ENCODE data around the gene ALDH3A1. TPM values are rescaled to one million over a fixed set of nuclear protein-coding genes. Genes with fewer than 3 reads are reported as not detected.

ALDH3A1 gene
- total and polyA plus RNA-seq, 12 donors: 0.12 to 1.5 (median 0.44) TPM; not detected in 8

GRCh38 chr17:19741832-19742457, 6.2 kb downstream of the ALDH3A1 start:
- DNase-seq: no peak
- Histone ChIP-seq H3K9me3 (no peaks in the 10 kb centered on the region), H3K4me3 (no peak overlapping the region), H3K27ac (no peak overlapping the region), H3K36me3 (no peaks in the 10 kb centered on the region), H3K27me3 (no peaks in the 10 kb centered on the region), H3K4me1 (peaks cover 0 to 13% (median 9%) of the 10 kb centered on the region in 9 donors)
- intact Hi-C loops (cut with DNase I): loop anchor here in 1 of 10 donors (10.0 kb wide), 1 partner anchor 77 kb away; no protein-coding TSS in a partner anchor
- 86 to 89% methylated on average over 14 of the region's 14 CpGs for whole genome bisulfite sequencing, 2 donors
- no peak for TF ChIP-seq CTCF (IDR thresholded peaks at IDR 0.05)
- no peak for ATAC-seq

- Histone ChIP-seq H3K4me1 (peaks cover 0 to 13% (median 9%) of the 10 kb centered on the region in 9 donors), H3K36me3 (no peaks in the 10 kb centered on the region), H3K27ac (no peak overlapping the region), H3K27me3 (no peaks in the 10 kb centered on the region), H3K9me3 (no peaks in the 10 kb centered on the region), H3K4me3 (no peak overlapping the region)
- TF ChIP-seq CTCF (IDR thresholded peaks at IDR 0.05): no peak
- 85 to 86% methylated on average over 7 of the region's 7 CpGs for WGBS, 2 donors
- no peak for DNase-seq
- intact Hi-C loops (cut with DNase I): loop anchor here in 1 of 10 donors (10.0 kb wide), 1 partner anchor 76 kb away; no protein-coding TSS in a partner anchor
- ATAC-seq: no peak
These were observed 7.2 kb downstream of the ALDH3A1 start for GRCh38 chr17:19740933-19741332.

- Histone ChIP-seq H3K9me3 (no peaks in the 10 kb centered on the region), H3K4me3 (no peak overlapping the region), H3K36me3 (no peaks in the 10 kb centered on the region), H3K27me3 (no peaks in the 10 kb centered on the region), H3K4me1 (peaks cover 0 to 3% (median 0%) of the 10 kb centered on the region in 9 donors), H3K27ac (no peak overlapping the region)
- 89% methylated on average over 26 of the region's 26 CpGs for WGBS, 2 donors
- no peak for TF ChIP-seq CTCF (IDR thresholded peaks at IDR 0.05)
- intact Hi-C loops (cut with DNase I): loop anchor here in 1 of 10 donors (10.0 kb wide), 1 partner anchor 75 kb away; no protein-coding TSS in a partner anchor
- ATAC-seq (no peak), DNase-seq (no peak)
These were observed 8.6 kb downstream of the ALDH3A1 start for GRCh38 chr17:19739241-19740201.

GRCh38 chr17:19738757-19739156, 9.3 kb downstream of the ALDH3A1 start:
- DNase-seq: no peak
- TF ChIP-seq CTCF (IDR thresholded peaks at IDR 0.05): no peak
- H3K4me1 ChIP-seq: no peaks in the 10 kb centered on the region
- no peak for ATAC-seq
- H3K27ac ChIP-seq: no peak overlapping the region
- intact Hi-C loops (cut with DNase I): no loop called here
- H3K36me3 ChIP-seq: no peaks in the 10 kb centered on the region
- WGBS, 2 donors: 93 to 95% methylated on average over 9 of the region's 9 CpGs
- no peaks in the 10 kb centered on the region for H3K9me3 ChIP-seq
- H3K27me3 ChIP-seq: no peaks in the 10 kb centered on the region
- H3K4me3 ChIP-seq: no peak overlapping the region
